Measurements from ENCODE around the gene TLE4.

- TF ChIP-seq, protein P1, sequence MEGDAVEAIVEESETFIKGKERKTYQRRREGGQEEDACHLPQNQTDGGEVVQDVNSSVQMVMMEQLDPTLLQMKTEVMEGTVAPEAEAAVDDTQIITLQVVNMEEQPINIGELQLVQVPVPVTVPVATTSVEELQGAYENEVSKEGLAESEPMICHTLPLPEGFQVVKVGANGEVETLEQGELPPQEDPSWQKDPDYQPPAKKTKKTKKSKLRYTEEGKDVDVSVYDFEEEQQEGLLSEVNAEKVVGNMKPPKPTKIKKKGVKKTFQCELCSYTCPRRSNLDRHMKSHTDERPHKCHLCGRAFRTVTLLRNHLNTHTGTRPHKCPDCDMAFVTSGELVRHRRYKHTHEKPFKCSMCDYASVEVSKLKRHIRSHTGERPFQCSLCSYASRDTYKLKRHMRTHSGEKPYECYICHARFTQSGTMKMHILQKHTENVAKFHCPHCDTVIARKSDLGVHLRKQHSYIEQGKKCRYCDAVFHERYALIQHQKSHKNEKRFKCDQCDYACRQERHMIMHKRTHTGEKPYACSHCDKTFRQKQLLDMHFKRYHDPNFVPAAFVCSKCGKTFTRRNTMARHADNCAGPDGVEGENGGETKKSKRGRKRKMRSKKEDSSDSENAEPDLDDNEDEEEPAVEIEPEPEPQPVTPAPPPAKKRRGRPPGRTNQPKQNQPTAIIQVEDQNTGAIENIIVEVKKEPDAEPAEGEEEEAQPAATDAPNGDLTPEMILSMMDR (IDR thresholded peaks at IDR 0.05) = no peak
- TF ChIP-seq POLR2A (IDR thresholded peaks at IDR 0.05) = no peak
Observed at GRCh38 chr9:79569814-79570447, 1.8 kb upstream of the TLE4 start.

All from prostate gland (tissue), 2 donors.